Neural progenitor cell (in vitro differentiated cells): ENCODE results near the gene VANGL2. TPM values are rescaled to one million over a fixed set of nuclear protein-coding genes. Genes with fewer than 3 reads are reported as not detected.

ENCODE experiments used
- DNase-seq: peaks from one replicate; pipeline ENCODE4 v3.0.0-alpha.2; 2016; ENCODE audit warnings: low spot score
- H2AFZ ChIP-seq: fragments of 200-600 bp; sonication (generic); replicated peaks from 2 replicates; pipeline ENCODE4 v1.6.1; 2016; ENCODE audit warnings: antibody characterized with exemption
- H3F3A ChIP-seq: fragments of 200-600 bp; sonication (generic); 2 replicates; pipeline ENCODE4 v1.6.1; 2016; ENCODE audit warnings: antibody characterized with exemption, low read depth
- H3K27ac ChIP-seq: fragments of 200-600 bp; sonication (generic); 2 replicates; pipeline ENCODE4 v1.5.1; 2016; ENCODE audit warnings: mild to moderate bottlenecking
- H3K27me3 ChIP-seq: fragments of 200-600 bp; sonication (generic); 2 replicates; pipeline ENCODE4 v1.6.1; 2016; ENCODE audit warnings: mild to moderate bottlenecking, moderate library complexity
- H3K36me3 ChIP-seq: fragments of 200-600 bp; sonication (generic); 2 replicates; pipeline ENCODE4 v1.5.1; 2016
- H3K4me1 ChIP-seq: fragments of 200-600 bp; sonication (generic); 2 replicates; pipeline ENCODE4 v1.6.1; 2016; ENCODE audit warnings: mixed run types
- H3K4me2 ChIP-seq: fragments of 200-600 bp; sonication (generic); 2 replicates; pipeline ENCODE4 v1.6.1; 2016
- H3K4me3 ChIP-seq: fragments of 200-600 bp; sonication (generic); 2 replicates; pipeline ENCODE4 v1.5.1; 2016
- H3K79me2 ChIP-seq: fragments of 200-600 bp; sonication (generic); 2 replicates; pipeline ENCODE4 v1.6.1; 2016; ENCODE audit warnings: low read depth
- H3K9ac ChIP-seq: fragments of 200-600 bp; sonication (generic); 2 replicates; pipeline ENCODE4 v1.6.1; 2016
- H3K9me3 ChIP-seq: fragments of 200-600 bp; sonication (generic); 2 replicates; pipeline ENCODE4 v1.5.1; 2016; ENCODE audit warnings: low read depth
- H4K20me1 ChIP-seq: fragments of 200-600 bp; sonication (generic); 2 replicates; pipeline ENCODE4 v1.6.1; 2016; ENCODE audit warnings: low read depth
- H3K27ac Mint-ChIP-seq: 3 replicates; pipeline ENCODE4 v1.8.0; 2021; ENCODE audit warnings: mixed read lengths
- H3K27me3 Mint-ChIP-seq: 2 replicates; pipeline ENCODE4 v1.8.0; 2022; ENCODE audit warnings: low read depth, mild to moderate bottlenecking, inconsistent platforms, moderate library complexity, mixed read lengths; ENCODE audit not compliant: insufficient read depth
- H3K36me3 Mint-ChIP-seq: 3 replicates; pipeline ENCODE4 v1.8.0; 2021; ENCODE audit warnings: mixed read lengths
- H3K4me1 Mint-ChIP-seq: 3 replicates; pipeline ENCODE4 v1.8.0; 2021; ENCODE audit warnings: mixed read lengths
- H3K4me3 Mint-ChIP-seq: 3 replicates; pipeline ENCODE4 v1.8.0; 2021; ENCODE audit warnings: mild to moderate bottlenecking, moderate library complexity, mixed read lengths
- H3K9me3 Mint-ChIP-seq: 3 replicates; pipeline ENCODE4 v1.8.0; 2020; ENCODE audit warnings: mixed read lengths
- EZH2 ChIP-seq: fragments of 200-600 bp; sonication (generic); IDR thresholded peaks from 2 replicates; pipeline ENCODE4 v1.6.1; 2017; ENCODE audit warnings: antibody characterized with exemption, mild to moderate bottlenecking, moderate library complexity
- EZH2phosphoT487 ChIP-seq: fragments of 200-600 bp; sonication (generic); IDR thresholded peaks from 2 replicates; pipeline ENCODE4 v1.6.1; 2017; ENCODE audit warnings: antibody characterized with exemption
- total RNA-seq: library from RNA; depleted of rRNA; stranded (reverse); fragments of >200 nt; gene quantifications from 2 replicates; pipeline ENCODE4 v1.2.3, GENCODE V29; 2015; ENCODE audit warnings: low replicate concordance
- TF ChIP-seq, protein P1 (sequence below): fragments of 200-600 bp; sonication (generic); IDR thresholded peaks from 2 replicates; pipeline ENCODE4 v1.5.1; 2017; ENCODE audit warnings: antibody characterized with exemption, mild to moderate bottlenecking

VANGL2 gene
- total RNA-seq, 1 donor from 2014 or later: 23.0 TPM

DNA sequence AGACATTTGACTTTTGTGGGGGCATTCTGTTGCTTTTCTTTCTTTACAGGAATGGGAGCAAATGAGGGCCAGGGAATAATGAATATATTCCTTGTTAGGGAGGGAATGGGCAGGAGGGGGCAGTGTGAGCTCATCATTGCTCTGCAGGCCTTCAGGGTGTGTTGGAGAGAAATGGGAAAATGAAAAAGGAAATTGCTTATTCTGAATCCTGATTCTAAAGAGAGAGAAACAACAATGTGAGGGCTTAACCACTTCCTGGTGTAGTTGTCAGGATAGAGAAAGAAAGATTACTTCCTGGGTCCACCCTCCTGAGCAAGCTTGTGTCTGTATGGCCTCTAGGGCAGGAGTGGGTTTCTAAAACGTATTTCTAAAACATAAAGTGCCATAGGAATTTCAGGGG is 28.3 kb downstream of the VANGL2 start:
- DNase-seq: peak; percentile 49
- Histone ChIP-seq H3K4me2 (no peak overlapping the region), H2AFZ (no peak overlapping the region), H3K36me3 (no peaks in the 10 kb centered on the region), H4K20me1 (no peaks in the 10 kb centered on the region), H3K27me3 (no peaks in the 10 kb centered on the region), H3K9ac (no peak overlapping the region), H3K4me1 (no peaks in the 10 kb centered on the region), H3K79me2 (no peaks in the 10 kb centered on the region), H3F3A (peaks cover 6% of the 10 kb centered on the region), H3K4me3 (no peak overlapping the region), H3K9me3 (no peaks in the 10 kb centered on the region), H3K27ac (no peak overlapping the region)
- Mint-ChIP-seq H3K27me3 (no peaks in the 10 kb centered on the region), H3K4me3 (no peak overlapping the region), H3K36me3 (peaks cover 36% of the 10 kb centered on the region), H3K9me3 (no peaks in the 10 kb centered on the region), H3K4me1 (peaks cover 5% of the 10 kb centered on the region), H3K27ac (no peak overlapping the region)
- TF ChIP-seq, protein P1, sequence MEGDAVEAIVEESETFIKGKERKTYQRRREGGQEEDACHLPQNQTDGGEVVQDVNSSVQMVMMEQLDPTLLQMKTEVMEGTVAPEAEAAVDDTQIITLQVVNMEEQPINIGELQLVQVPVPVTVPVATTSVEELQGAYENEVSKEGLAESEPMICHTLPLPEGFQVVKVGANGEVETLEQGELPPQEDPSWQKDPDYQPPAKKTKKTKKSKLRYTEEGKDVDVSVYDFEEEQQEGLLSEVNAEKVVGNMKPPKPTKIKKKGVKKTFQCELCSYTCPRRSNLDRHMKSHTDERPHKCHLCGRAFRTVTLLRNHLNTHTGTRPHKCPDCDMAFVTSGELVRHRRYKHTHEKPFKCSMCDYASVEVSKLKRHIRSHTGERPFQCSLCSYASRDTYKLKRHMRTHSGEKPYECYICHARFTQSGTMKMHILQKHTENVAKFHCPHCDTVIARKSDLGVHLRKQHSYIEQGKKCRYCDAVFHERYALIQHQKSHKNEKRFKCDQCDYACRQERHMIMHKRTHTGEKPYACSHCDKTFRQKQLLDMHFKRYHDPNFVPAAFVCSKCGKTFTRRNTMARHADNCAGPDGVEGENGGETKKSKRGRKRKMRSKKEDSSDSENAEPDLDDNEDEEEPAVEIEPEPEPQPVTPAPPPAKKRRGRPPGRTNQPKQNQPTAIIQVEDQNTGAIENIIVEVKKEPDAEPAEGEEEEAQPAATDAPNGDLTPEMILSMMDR: peak; percentile 66
- no peak for TF ChIP-seq EZH2phosphoT487
- TF ChIP-seq EZH2: no peak

DNA sequence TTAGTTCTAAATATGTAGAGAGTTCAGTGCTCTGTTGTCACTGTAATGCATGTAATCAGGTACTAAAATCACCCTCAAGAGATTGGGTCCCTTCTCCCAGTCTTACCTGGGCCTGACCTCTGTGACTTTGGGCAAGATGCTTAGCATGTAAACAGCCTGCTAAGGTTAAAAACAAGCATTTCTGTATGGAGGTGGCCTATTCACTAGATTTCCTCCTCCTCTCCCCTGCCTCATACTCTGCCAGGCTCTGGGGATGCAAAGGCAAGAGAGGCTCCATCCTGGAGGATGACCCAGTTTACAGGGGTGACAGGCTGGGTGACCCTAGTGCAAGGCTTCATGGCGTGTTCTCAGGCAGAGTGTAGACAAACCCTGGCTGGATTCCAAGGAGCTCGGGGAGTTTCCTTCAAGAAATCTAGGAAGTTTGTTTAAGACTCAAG is 28.8 kb downstream of the VANGL2 start:
- Mint-ChIP-seq H3K4me1 (peaks cover 5% of the 10 kb centered on the region), H3K36me3 (peaks cover 36% of the 10 kb centered on the region), H3K4me3 (no peak overlapping the region), H3K27ac (no peak overlapping the region), H3K9me3 (no peaks in the 10 kb centered on the region), H3K27me3 (no peaks in the 10 kb centered on the region)
- Histone ChIP-seq H3K36me3 (no peaks in the 10 kb centered on the region), H3K4me1 (no peaks in the 10 kb centered on the region), H3K27me3 (no peaks in the 10 kb centered on the region), H3K9ac (no peak overlapping the region), H3F3A (peaks cover 6% of the 10 kb centered on the region), H3K9me3 (no peaks in the 10 kb centered on the region), H2AFZ (no peak overlapping the region), H3K79me2 (no peaks in the 10 kb centered on the region), H3K4me2 (no peak overlapping the region), H3K4me3 (no peak overlapping the region), H4K20me1 (no peaks in the 10 kb centered on the region), H3K27ac (no peak overlapping the region)
- TF ChIP-seq, protein P1: no peak
- TF ChIP-seq EZH2phosphoT487: no peak
- TF ChIP-seq EZH2: no peak
- DNase-seq: no peak

DNA sequence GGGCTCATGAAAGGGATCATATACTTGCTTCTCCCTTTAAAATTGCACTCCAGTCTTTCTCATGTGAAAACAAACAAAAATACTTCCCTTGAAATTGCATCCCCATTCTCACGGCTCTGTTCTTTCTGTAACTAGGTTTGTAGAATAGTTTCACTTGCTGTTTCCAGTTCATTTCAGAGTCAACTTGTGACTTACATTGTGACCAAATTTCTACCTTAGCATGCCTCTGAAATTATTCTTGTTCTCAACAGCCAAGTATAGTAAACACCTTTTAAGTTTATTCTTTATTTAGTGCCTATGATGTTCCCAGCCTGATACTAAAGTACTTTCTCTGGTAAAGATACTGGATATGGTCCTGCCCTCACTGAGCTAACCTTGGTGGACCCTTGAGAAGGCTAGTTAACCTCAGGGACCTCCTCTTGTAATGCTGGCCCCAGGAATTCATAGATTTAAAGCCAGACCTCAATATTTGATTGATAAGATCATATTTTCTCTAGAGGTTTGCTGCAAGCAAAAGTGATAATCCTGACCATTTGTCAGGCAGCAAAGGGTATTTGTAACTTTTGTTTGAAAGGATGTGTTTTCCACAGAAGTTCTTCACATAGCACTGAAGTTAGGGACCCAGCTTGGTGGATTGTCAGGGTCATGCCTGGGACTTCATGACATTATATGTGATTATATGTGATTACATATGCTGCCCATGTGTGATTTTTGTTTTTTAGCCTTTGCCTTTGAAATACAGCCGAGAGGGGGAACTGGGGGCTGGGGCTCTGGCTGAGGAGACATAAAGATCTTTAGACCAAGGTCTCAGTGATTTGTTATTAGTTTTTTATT is 29.6 kb downstream of the VANGL2 start:
- H3F3A ChIP-seq: peaks cover 6% of the 10 kb centered on the region
- no peaks in the 10 kb centered on the region for H3K27me3 ChIP-seq
- no peaks in the 10 kb centered on the region for H3K27me3 Mint-ChIP-seq
- no peak overlapping the region for H3K9ac ChIP-seq
- no peaks in the 10 kb centered on the region for H3K36me3 ChIP-seq
- H2AFZ ChIP-seq: no peak overlapping the region
- H3K4me1 Mint-ChIP-seq: peaks cover 5% of the 10 kb centered on the region
- no peaks in the 10 kb centered on the region for H3K79me2 ChIP-seq
- H3K27ac Mint-ChIP-seq: no peak overlapping the region
- no peak overlapping the region for H3K4me2 ChIP-seq
- TF ChIP-seq, protein P1: no peak
- TF ChIP-seq EZH2: no peak
- H3K4me3 ChIP-seq: no peak overlapping the region
- no peaks in the 10 kb centered on the region for H3K4me1 ChIP-seq
- no peaks in the 10 kb centered on the region for H3K9me3 ChIP-seq
- no peaks in the 10 kb centered on the region for H4K20me1 ChIP-seq
- H3K36me3 Mint-ChIP-seq: peaks cover 30% of the 10 kb centered on the region
- no peak overlapping the region for H3K4me3 Mint-ChIP-seq
- H3K9me3 Mint-ChIP-seq: no peaks in the 10 kb centered on the region
- DNase-seq: no peak
- H3K27ac ChIP-seq: no peak overlapping the region
